ENCODE data around the gene BCL10.
A peak's percentile ranks its signal among the peaks of the same experiment; 100 is the strongest.

BCL10 gene

DNA sequence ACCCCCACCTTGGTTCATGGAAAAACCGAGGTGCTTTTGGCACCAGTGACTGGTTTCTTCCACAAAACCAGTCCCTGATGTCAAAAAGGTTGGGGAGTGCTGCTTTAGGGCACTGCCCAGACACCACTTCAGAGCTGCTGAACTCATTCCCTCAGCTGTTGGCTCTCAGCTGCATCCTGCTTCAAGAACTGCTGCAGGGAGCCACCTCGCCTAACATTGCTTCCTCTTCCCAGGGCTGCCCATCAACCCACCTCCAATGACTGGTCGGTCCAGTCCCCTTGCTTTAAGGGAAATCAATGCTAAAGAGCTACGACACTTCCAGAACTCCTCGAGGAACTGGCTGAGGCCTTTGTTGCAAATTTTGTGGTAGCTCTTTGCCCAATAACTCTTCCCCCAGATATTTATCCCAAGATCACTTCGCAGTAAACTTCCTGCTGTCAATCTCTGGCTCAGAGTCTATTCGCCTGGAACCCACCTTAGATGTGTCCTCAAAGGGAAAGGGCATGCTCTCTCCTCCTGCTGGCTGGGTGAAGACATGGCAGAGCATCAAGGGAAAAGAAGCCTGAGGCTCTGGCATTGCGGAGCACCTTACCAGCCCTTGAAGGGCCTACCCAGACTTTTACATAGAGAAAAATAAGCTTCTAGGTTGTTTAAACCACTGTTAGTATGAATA, 46.0 kb downstream of the BCL10 start:
- in situ Hi-C loops (cut with HindIII; ENCODE audit: low pct_ligation_motif_present, low sequenced_read_pairs) = no loop called here
- Histone ChIP-seq H3K36me3 (replicated peaks) (no peaks in the 10 kb centered on the region), H3K4me3 (ENCODE audit: low read depth, low read length) (no peak overlapping the region), H3K27ac (no peak overlapping the region), H3K27me3 (replicated peaks) (no peaks in the 10 kb centered on the region)
- TF ChIP-seq, protein P1, sequence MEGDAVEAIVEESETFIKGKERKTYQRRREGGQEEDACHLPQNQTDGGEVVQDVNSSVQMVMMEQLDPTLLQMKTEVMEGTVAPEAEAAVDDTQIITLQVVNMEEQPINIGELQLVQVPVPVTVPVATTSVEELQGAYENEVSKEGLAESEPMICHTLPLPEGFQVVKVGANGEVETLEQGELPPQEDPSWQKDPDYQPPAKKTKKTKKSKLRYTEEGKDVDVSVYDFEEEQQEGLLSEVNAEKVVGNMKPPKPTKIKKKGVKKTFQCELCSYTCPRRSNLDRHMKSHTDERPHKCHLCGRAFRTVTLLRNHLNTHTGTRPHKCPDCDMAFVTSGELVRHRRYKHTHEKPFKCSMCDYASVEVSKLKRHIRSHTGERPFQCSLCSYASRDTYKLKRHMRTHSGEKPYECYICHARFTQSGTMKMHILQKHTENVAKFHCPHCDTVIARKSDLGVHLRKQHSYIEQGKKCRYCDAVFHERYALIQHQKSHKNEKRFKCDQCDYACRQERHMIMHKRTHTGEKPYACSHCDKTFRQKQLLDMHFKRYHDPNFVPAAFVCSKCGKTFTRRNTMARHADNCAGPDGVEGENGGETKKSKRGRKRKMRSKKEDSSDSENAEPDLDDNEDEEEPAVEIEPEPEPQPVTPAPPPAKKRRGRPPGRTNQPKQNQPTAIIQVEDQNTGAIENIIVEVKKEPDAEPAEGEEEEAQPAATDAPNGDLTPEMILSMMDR (IDR thresholded peaks at IDR 0.05; ENCODE audit: low read depth, low read length, missing control alignments) = peak; percentile 64
- DNase-seq = no peak

DNA sequence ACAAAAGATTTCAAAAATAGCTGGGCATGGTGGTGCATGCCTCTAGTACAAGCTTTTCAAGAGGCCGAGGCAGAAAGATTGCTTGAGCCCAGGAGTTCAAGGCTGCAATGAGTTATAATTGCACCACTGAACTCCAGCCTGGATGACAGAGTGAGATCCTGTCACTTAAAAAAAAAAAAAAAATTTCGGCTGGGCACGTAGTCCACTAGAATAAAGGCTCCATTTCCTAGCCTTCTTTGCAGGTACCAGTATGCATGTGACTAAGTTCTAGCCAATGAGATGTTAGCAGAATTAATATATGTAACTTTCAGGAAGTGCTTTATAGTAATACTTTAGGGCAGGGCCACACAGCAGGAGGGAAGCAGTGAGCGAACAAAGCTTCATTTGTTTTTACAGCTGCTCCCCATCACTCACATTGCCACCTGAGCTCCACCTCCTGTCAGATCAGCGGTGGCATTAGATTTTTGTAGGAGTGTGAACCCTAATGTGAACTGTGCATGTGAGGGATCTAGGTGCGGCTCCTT, 46.8 kb downstream of the BCL10 start:
- Histone ChIP-seq H3K27ac (no peak overlapping the region), H3K36me3 (replicated peaks) (no peaks in the 10 kb centered on the region), H3K27me3 (replicated peaks) (no peaks in the 10 kb centered on the region), H3K4me3 (ENCODE audit: low read depth, low read length) (no peak overlapping the region)
- TF ChIP-seq, protein P1 (IDR thresholded peaks at IDR 0.05; ENCODE audit: low read depth, low read length, missing control alignments) = no peak
- DNase-seq = no peak
- in situ Hi-C loops (cut with HindIII; ENCODE audit: low pct_ligation_motif_present, low sequenced_read_pairs) = no loop called here

DNA sequence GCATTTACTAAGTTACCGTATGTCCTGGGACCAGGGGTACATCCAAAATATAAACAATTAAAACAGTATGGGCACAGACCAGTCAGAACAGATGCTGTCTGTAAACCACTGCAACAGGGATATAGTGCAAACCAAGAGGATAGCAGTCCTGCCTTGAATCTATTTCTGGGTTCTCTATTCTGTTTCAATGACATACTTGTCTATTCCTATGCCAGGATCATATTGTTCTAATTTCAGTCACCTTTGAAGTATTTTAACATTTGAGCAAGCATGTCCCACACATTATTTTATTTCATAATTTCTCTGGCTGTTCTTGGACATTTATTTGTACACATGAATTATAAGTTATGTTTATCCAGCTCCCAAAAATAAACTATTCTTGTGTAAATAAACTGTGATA, 47.5 kb downstream of the BCL10 start:
- in situ Hi-C loops (cut with HindIII; ENCODE audit: low pct_ligation_motif_present, low sequenced_read_pairs) = no loop called here

DNA sequence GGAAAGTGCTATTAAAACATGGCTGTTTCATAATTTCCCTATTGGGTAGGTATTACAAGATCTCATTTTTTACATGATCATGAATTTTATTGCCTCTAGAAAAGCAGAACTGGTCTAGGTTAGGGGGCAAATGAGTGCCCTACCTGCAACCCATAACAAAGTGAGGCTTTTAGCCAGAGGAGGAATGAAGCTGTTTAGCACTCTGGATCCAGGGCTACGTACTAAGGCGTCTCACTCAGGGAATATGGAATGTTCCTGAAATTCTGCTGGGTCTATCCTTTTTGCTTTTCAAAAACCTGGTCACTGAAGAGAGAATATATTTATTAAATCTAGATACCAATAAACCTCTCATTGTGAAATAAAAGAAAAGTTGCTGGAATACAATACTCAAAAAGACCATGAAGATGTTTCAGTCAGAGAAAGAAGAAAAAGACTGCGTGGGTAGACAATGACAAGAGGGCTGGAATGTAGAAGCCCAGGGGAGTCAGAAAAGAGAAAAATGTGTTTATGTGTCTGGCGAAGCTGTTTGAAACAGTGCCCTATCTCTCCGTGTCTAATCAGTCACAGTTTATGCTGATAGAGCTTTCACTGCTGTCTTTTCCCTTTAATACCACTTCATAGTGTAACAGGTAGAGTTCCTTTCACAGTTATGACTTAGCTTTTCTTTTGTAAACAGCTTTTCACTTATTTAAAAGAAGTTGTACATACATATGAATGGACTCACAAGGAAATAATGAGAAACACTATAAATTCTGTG, 50.6 kb downstream of the BCL10 start:
- no peak overlapping the region for H3K4me3 ChIP-seq (ENCODE audit: low read depth, low read length)
- H3K27me3 ChIP-seq (replicated peaks) = no peaks in the 10 kb centered on the region
- H3K27ac ChIP-seq = no peak overlapping the region
- peak; percentile 12 for DNase-seq
- in situ Hi-C loops (cut with HindIII; ENCODE audit: low pct_ligation_motif_present, low sequenced_read_pairs) = no loop called here
- H3K36me3 ChIP-seq (replicated peaks) = no peaks in the 10 kb centered on the region
- TF ChIP-seq, protein P1 (IDR thresholded peaks at IDR 0.05; ENCODE audit: low read depth, low read length, missing control alignments) = no peak

More for the DNA sequence above, 47.5 kb downstream of the BCL10 start:
- no peak overlapping the region for H3K27ac ChIP-seq
- H3K27me3 ChIP-seq (replicated peaks) = no peaks in the 10 kb centered on the region
- TF ChIP-seq, protein P1 (IDR thresholded peaks at IDR 0.05; ENCODE audit: low read depth, low read length, missing control alignments) = no peak
- no peak for DNase-seq
- H3K36me3 ChIP-seq (replicated peaks) = no peaks in the 10 kb centered on the region
- H3K4me3 ChIP-seq (ENCODE audit: low read depth, low read length) = no peak overlapping the region

DNA sequence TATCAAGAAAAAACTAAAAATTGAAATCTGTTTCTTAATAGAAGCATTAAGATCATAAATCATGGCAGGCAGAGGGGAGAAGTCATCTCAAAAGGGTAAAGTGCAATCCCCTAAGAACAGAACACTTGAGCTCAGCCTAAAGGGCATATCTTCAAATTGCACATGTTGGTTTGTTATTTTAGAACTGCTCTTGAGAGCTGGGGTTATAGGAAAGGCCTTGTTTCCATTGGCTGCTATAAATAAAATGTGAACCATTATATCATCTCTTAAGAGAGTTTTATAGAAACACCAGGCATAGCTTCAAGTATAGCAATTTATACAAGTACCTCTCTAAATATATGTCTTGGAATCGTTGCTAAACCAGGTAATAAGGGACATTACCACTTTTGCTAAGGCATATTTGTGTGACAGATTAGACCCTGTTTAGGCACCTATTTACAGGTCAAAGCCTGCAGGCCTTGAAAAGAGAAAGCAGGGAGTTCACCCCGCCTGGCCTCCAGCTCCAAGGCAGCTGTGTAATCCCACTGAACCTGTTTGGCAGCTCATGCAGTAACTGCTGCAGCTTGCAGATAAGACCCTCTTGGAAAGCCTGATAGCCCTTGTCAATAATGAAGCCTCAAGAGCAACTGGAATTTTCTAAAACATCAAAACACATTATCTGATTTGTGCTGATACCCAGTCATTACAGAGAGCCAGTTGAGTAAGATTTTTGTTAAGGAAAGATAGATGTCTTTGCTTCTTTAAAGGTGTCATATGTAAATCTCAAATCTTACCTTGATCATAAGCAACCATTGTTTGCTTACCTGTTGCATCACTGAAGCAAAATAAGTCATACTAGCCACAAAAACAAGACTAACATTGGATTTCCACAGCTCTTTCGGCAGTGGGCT, 51.5 kb downstream of the BCL10 start:
- in situ Hi-C loops (cut with HindIII; ENCODE audit: low pct_ligation_motif_present, low sequenced_read_pairs) = no loop called here
- TF ChIP-seq, protein P1 (IDR thresholded peaks at IDR 0.05; ENCODE audit: low read depth, low read length, missing control alignments) = no peak
- peaks cover under 1% of the 10 kb centered on the region for H3K27me3 ChIP-seq (replicated peaks)
- no peak overlapping the region for H3K4me3 ChIP-seq (ENCODE audit: low read depth, low read length)
- H3K36me3 ChIP-seq (replicated peaks) = no peaks in the 10 kb centered on the region
- no peak overlapping the region for H3K27ac ChIP-seq
- no peak for DNase-seq
